NT2/D1 (cell line): ENCODE results near the gene CCL17.

Experiments used
- SUZ12 ChIP-seq: IDR thresholded peaks from 2 replicates; pipeline ENCODE4 v1.6.1; 2011; ENCODE audit not compliant: insufficient read length, insufficient read depth; ENCODE audit errors: extremely low read depth
- YY1 ChIP-seq: IDR thresholded peaks from 2 replicates; pipeline ENCODE4 v1.6.1; 2011; ENCODE audit not compliant: insufficient read length, insufficient read depth
- ZNF274 ChIP-seq: IDR thresholded peaks from 2 replicates; pipeline ENCODE4 v1.6.1; 2011; ENCODE audit warnings: mild to moderate bottlenecking, low read depth, low read length

DNA sequence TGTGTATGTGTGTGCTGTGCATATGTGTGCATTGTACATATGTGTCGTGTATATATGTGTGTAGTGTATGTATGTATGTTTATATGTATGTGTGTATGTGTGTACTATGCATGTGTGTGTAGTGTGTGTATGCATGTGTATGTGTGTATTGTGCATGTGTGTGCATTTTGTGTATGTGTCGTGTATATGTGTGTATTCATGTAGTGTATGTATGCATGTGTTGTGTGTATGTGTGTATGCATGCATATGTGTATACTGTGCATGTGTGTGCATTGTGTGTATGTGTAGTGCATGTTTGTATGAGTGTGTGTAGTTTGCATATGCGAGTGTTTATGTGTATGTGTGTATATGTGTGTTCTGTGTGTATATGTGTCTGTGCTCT, 15.5 kb upstream of the CCL17 start:
- TF ChIP-seq SUZ12 (no peak), YY1 (no peak), ZNF274 (no peak)
